SW 1271 (cell line): Measurements from ENCODE around the gene DPY19L3.
A peak's percentile ranks its signal among the peaks of the same experiment; 100 is the strongest.
"Not testable (repeated sequence)": the region's sequence is repeated elsewhere in the genome, so short reads cannot be mapped to it uniquely, and the experiment has no call there.

Experiments used
- DNase-seq, 2 experiments: peaks; one replicate each; lab custom pipeline; 2025; lab: John Stamatoyannopoulos, UW

The DPY19L3 gene

GRCh38 chr19:32397671-32398101 lies 7.9 kb upstream of the DPY19L3 start:
- no peak for DNase-seq

GRCh38 chr19:32401992-32402391 lies 3.6 kb upstream of the DPY19L3 start:
- DNase-seq: no peak

GRCh38 chr19:32403291-32403995 lies 2.1 kb upstream of the DPY19L3 start:
- DNase-seq: no peak

- DNase-seq: no peak
Measured at GRCh38 chr19:32404213-32404932, 1.2 kb upstream of the DPY19L3 start.

- peak in 1 of 2 experiments; percentile 36 for DNase-seq
Measured at GRCh38 chr19:32404933-32405430, 588 bp upstream of the DPY19L3 start.

GRCh38 chr19:32406161-32407003 lies 812 bp downstream of the DPY19L3 start:
- no peak for DNase-seq

- DNase-seq: no peak
Measured at GRCh38 chr19:32407004-32407992, 1.7 kb downstream of the DPY19L3 start.

GRCh38 chr19:32415246-32415645 lies 9.7 kb downstream of the DPY19L3 start:
- no peak for DNase-seq

- DNase-seq: no peak
Measured at GRCh38 chr19:32415669-32416068, 10.1 kb downstream of the DPY19L3 start.

GRCh38 chr19:32416749-32417456 lies 11.3 kb downstream of the DPY19L3 start:
- DNase-seq: no peak

GRCh38 chr19:32418155-32418554 lies 12.6 kb downstream of the DPY19L3 start:
- no peak for DNase-seq

- DNase-seq: no peak
Measured at GRCh38 chr19:32421589-32422361, 16.2 kb downstream of the DPY19L3 start.

GRCh38 chr19:32422435-32422834 lies 16.9 kb downstream of the DPY19L3 start:
- DNase-seq: no peak

GRCh38 chr19:32423944-32424343 lies 18.4 kb downstream of the DPY19L3 start:
- DNase-seq: not testable (repeated sequence)

- DNase-seq: no peak
Measured at GRCh38 chr19:32427536-32427935, 22.0 kb downstream of the DPY19L3 start.

GRCh38 chr19:32436692-32437091 lies 31.1 kb downstream of the DPY19L3 start:
- no peak for DNase-seq

- DNase-seq: no peak
Measured at GRCh38 chr19:32437096-32437495, 31.5 kb downstream of the DPY19L3 start.

GRCh38 chr19:32438751-32439150 lies 33.2 kb downstream of the DPY19L3 start:
- no peak for DNase-seq

GRCh38 chr19:32442650-32443049 lies 37.1 kb downstream of the DPY19L3 start:
- DNase-seq: no peak

- DNase-seq: not testable (repeated sequence)
Measured at GRCh38 chr19:32447534-32447933, 42.0 kb downstream of the DPY19L3 start.
